Left lung (tissue), 10 donors: ENCODE results near the gene SYNE4. TPM values are rescaled to one million over a fixed set of nuclear protein-coding genes. Genes with fewer than 3 reads are reported as not detected.
"Not testable (repeated sequence)": the region's sequence is repeated elsewhere in the genome, so short reads cannot be mapped to it uniquely, and the experiment has no call there.

Experiments
- ATAC-seq: fragments of 200-7000 bp; cut with Tn5 transposase; one replicate; pipeline ENCODE4 v1.9.1; 2020; ENCODE audit warnings: moderate library complexity
- DNase-seq, 4 donors: peaks; one replicate each; pipeline ENCODE4 v3.0.0-alpha.2; 2013 to 2020
- H3K27ac ChIP-seq, 2 donors: fragments of 200-600 bp; sonication (generic) in 1 of 2; one replicate each; pipeline versions ENCODE4 v1.5.0 to v1.8.0; 2020 to 2021
- H3K27me3 ChIP-seq, 2 donors: fragments of 200-600 bp; sonication (generic) in 1 of 2; one replicate each; pipeline versions ENCODE4 v1.5.0 to v1.8.0; 2020 to 2021
- H3K36me3 ChIP-seq, 2 donors: fragments of 200-600 bp; sonication (generic) in 1 of 2; one replicate each; pipeline versions ENCODE4 v1.5.0 to v1.8.0; 2020 to 2021
- H3K4me1 ChIP-seq, 2 donors: fragments of 200-600 bp; one replicate each; pipeline ENCODE4 v1.8.0; 2021
- H3K4me3 ChIP-seq, 2 donors: fragments of 200-600 bp; sonication (generic) in 1 of 2; one replicate each; pipeline versions ENCODE4 v1.5.0 to v1.8.0; 2020 to 2021; ENCODE audit warnings: mild to moderate bottlenecking in 1 of 2
- H3K9me3 ChIP-seq, 2 donors: fragments of 200-600 bp; sonication (generic) in 1 of 2; one replicate each; pipeline versions ENCODE4 v1.5.0 to v1.8.0; 2020 to 2021
- CTCF ChIP-seq, 2 donors: fragments of 200-600 bp; sonication (generic) in 1 of 2; IDR thresholded peaks; one replicate each; pipeline versions ENCODE4 v1.5.0 to v1.8.0; 2021; ENCODE audit warnings: antibody characterized with exemption in 2 of 2
- intact Hi-C, 2 donors: fragments of 100-400 bp; cut with DNase I; formaldehyde crosslinking; loops; one replicate each; pipeline versions ENCODE4 v1.11.2 to v1.14.2; 2022
- polyA plus RNA-seq, 6 donors: library from polyadenylated mRNA; unstranded; fragments of 120-200 nt; gene quantifications; one replicate each; pipeline ENCODE4 v1.2.1, GENCODE V29; 2013; ENCODE audit not compliant: insufficient read length in 6 of 6
- total RNA-seq, 2 donors: library from RNA; stranded (reverse); fragmentation: NEBNext Ultra II Directional; extraction: Animal tissue kit (Norgen Biotek cat#: 25700); gene quantifications; one replicate each; pipeline ENCODE4 v1.2.1, GENCODE V29; 2021
- donor health status: DM: no; HTN: yes; CAD: no.
- donor health status: DM: no; HTN: no; CAD: no.

The SYNE4 gene
- total and polyA plus RNA-seq, 8 donors = 6.8 to 13.1 (median 8.7) TPM

GRCh38 chr19:35963514-35963913 is 45.1 kb downstream of the SYNE4 start:
- peaks cover 0 to 6% of the 10 kb centered on the region in 2 donors for H3K4me1 ChIP-seq
- peak; percentile 80 for ATAC-seq
- intact Hi-C loops = no loop called here
- no peak overlapping the region for H3K4me3 ChIP-seq
- H3K9me3 ChIP-seq = no peaks in the 10 kb centered on the region
- TF ChIP-seq CTCF (IDR thresholded peaks at IDR 0.05) = no peak
- H3K36me3 ChIP-seq = no peaks in the 10 kb centered on the region
- no peak overlapping the region for H3K27ac ChIP-seq
- peak in 2 of 4 donors; percentile 56 to 73 for DNase-seq
- peaks cover 17 to 66% of the 10 kb centered on the region in 2 donors for H3K27me3 ChIP-seq

GRCh38 chr19:35960432-35960972 is 48.1 kb downstream of the SYNE4 start:
- Histone ChIP-seq H3K27ac (no peak overlapping the region), H3K27me3 (peaks cover 17 to 80% of the 10 kb centered on the region in 2 donors), H3K36me3 (no peaks in the 10 kb centered on the region), H3K4me1 (peaks cover 0 to 6% of the 10 kb centered on the region in 2 donors), H3K4me3 (no peak overlapping the region), H3K9me3 (no peaks in the 10 kb centered on the region)
- ATAC-seq (no peak), DNase-seq (no peak)
- intact Hi-C loops = no loop called here
- no peak for TF ChIP-seq CTCF (IDR thresholded peaks at IDR 0.05)

- H3K4me3 ChIP-seq = no peak overlapping the region
- no peak for TF ChIP-seq CTCF (IDR thresholded peaks at IDR 0.05)
- intact Hi-C loops = no loop called here
Measured at GRCh38 chr19:35959968-35960320, 48.7 kb downstream of the SYNE4 start.

GRCh38 chr19:35959040-35959967 is 49.3 kb downstream of the SYNE4 start:
- TF ChIP-seq CTCF (IDR thresholded peaks at IDR 0.05) = peak in 1 of 2 donors; percentile 21
- DNase-seq = peak in 2 of 4 donors; percentile 51 to 93
- no peaks in the 10 kb centered on the region for H3K36me3 ChIP-seq
- H3K4me3 ChIP-seq = peak overlapping the region in 1 of 2 donors; percentile 8
- H3K27me3 ChIP-seq = peaks cover 17 to 72% of the 10 kb centered on the region in 2 donors
- H3K4me1 ChIP-seq = peaks cover 0 to 10% of the 10 kb centered on the region in 2 donors
- intact Hi-C loops = no loop called here
- H3K27ac ChIP-seq = no peak overlapping the region
- no peaks in the 10 kb centered on the region for H3K9me3 ChIP-seq
- ATAC-seq = peak; percentile 73

More at GRCh38 chr19:35959968-35960320, 48.7 kb downstream of the SYNE4 start:
- Histone ChIP-seq H3K36me3 (no peaks in the 10 kb centered on the region), H3K4me1 (peaks cover 0 to 6% of the 10 kb centered on the region in 2 donors), H3K9me3 (no peaks in the 10 kb centered on the region), H3K27me3 (peaks cover 17 to 78% of the 10 kb centered on the region in 2 donors), H3K27ac (no peak overlapping the region)
- ATAC-seq (no peak), DNase-seq (no peak)

- H3K36me3 ChIP-seq = no peaks in the 10 kb centered on the region
- no peak for TF ChIP-seq CTCF (IDR thresholded peaks at IDR 0.05)
- no peaks in the 10 kb centered on the region for H3K9me3 ChIP-seq
- H3K27ac ChIP-seq = no peak overlapping the region
- ATAC-seq (no peak), DNase-seq (no peak)
- H3K4me3 ChIP-seq = peak overlapping the region in 1 of 2 donors; percentile 8
- H3K4me1 ChIP-seq = peaks cover 0 to 17% of the 10 kb centered on the region in 2 donors
- intact Hi-C loops = no loop called here
- H3K27me3 ChIP-seq = peaks cover 17 to 65% of the 10 kb centered on the region in 2 donors
Measured at GRCh38 chr19:35958660-35959039, 50.0 kb downstream of the SYNE4 start.

GRCh38 chr19:35957411-35957810 is 51.2 kb downstream of the SYNE4 start:
- Histone ChIP-seq H3K27me3 (peaks cover 17 to 53% of the 10 kb centered on the region in 2 donors), H3K4me1 (peaks cover 0 to 29% of the 10 kb centered on the region in 2 donors)
- ATAC-seq, H3K4me3 ChIP-seq, intact Hi-C loops, H3K9me3 ChIP-seq, H3K36me3 ChIP-seq, DNase-seq, H3K27ac ChIP-seq: not testable (repeated sequence)
